Neuronal stem cell (in vitro differentiated cells): ENCODE measurements around the gene MIB1.

Experiments used
- DNase-seq: peaks from one replicate; pipeline ENCODE4 v3.0.0-alpha.2; 2013; ENCODE audit warnings: low spot score
- H2AFZ ChIP-seq: one replicate; pipeline ENCODE4 v1.6.1; 2013; ENCODE audit warnings: mild to moderate bottlenecking, low read length, inconsistent platforms
- H2AK5ac ChIP-seq: 2 replicates; pipeline ENCODE4 v1.6.1; 2013; ENCODE audit warnings: low read depth, mild to moderate bottlenecking, inconsistent platforms, low read length, moderate library complexity, mixed read lengths
- H2BK120ac ChIP-seq: 2 replicates; pipeline ENCODE4 v1.6.1; 2013; ENCODE audit warnings: low read depth, mild to moderate bottlenecking, inconsistent platforms, low read length, moderate library complexity, mixed read lengths
- H2BK12ac ChIP-seq: one replicate; pipeline ENCODE4 v1.6.1; 2013; ENCODE audit warnings: low read length, inconsistent platforms
- H2BK15ac ChIP-seq: 2 replicates; pipeline ENCODE4 v1.6.1; 2013; ENCODE audit warnings: mild to moderate bottlenecking, low read length, inconsistent platforms, mixed read lengths
- H2BK5ac ChIP-seq: one replicate; pipeline ENCODE4 v1.6.1; 2013; ENCODE audit warnings: inconsistent platforms, mild to moderate bottlenecking, low read length, moderate library complexity
- H3K14ac ChIP-seq: one replicate; pipeline ENCODE4 v1.6.1; 2013; ENCODE audit warnings: low read length, inconsistent platforms
- H3K18ac ChIP-seq: 2 replicates; pipeline ENCODE4 v1.6.1; 2013; ENCODE audit warnings: low read length, inconsistent platforms
- H3K23ac ChIP-seq: 2 replicates; pipeline ENCODE4 v1.6.1; 2013; ENCODE audit warnings: low read depth, mild to moderate bottlenecking, mixed read lengths, low read length, inconsistent platforms; ENCODE audit not compliant: poor library complexity
- H3K27ac ChIP-seq: replicated peaks from 3 replicates; pipeline ENCODE4 v1.5.1; 2013; ENCODE audit warnings: low read length, inconsistent platforms
- H3K27me3 ChIP-seq, 3 experiments: 2 replicates each; pipeline ENCODE4 v1.6.1; 2013; ENCODE audit warnings: low read length in 3 of 3, mild to moderate bottlenecking in 2 of 3, inconsistent platforms in 1 of 3, low read depth in 1 of 3, mixed read lengths in 1 of 3, moderate library complexity in 1 of 3; ENCODE audit not compliant: control insufficient read depth in 3 of 3, insufficient read depth in 3 of 3
- H3K36me3 ChIP-seq, 2 donors: replicated peaks in 1 of 2; 2 replicates each; pipeline ENCODE4 v1.6.1; 2013; ENCODE audit warnings: low read length in 2 of 2; ENCODE audit not compliant: control insufficient read depth in 2 of 2, insufficient read depth in 2 of 2
- H3K4ac ChIP-seq: 2 replicates; pipeline ENCODE4 v1.6.1; 2013; ENCODE audit warnings: inconsistent platforms, mild to moderate bottlenecking, low read length, moderate library complexity
- H3K4me1 ChIP-seq, 2 donors: 1 replicate in 1 of 2; 2 replicates in 1 of 2; pipeline ENCODE4 v1.6.1; 2013; ENCODE audit warnings: low read length in 2 of 2, low read depth in 1 of 2; ENCODE audit not compliant: control insufficient read depth in 2 of 2, insufficient read depth in 1 of 2
- H3K4me2 ChIP-seq: one replicate; pipeline ENCODE4 v1.6.1; 2013; ENCODE audit warnings: mild to moderate bottlenecking, low read length, inconsistent platforms; ENCODE audit not compliant: insufficient read depth, poor library complexity, severe bottlenecking
- H3K4me3 ChIP-seq, 2 donors: 2 replicates each; pipeline ENCODE4 v1.5.1; 2013; ENCODE audit warnings: low read length in 2 of 2, mild to moderate bottlenecking in 2 of 2, inconsistent platforms in 1 of 2, moderate library complexity in 1 of 2
- H3K79me1 ChIP-seq: one replicate; pipeline ENCODE4 v1.6.1; 2013; ENCODE audit warnings: low read depth, mild to moderate bottlenecking, inconsistent platforms, low read length, moderate library complexity
- H3K9ac ChIP-seq: one replicate; pipeline ENCODE4 v1.6.1; 2013; ENCODE audit warnings: mild to moderate bottlenecking, low read depth, low read length, inconsistent platforms; ENCODE audit not compliant: poor library complexity
- H3K9me3 ChIP-seq, 2 donors: replicated peaks in 1 of 2; 2 replicates each; pipeline versions ENCODE3 to v1.6.1; 2013; ENCODE audit warnings: low read length in 2 of 2, mild to moderate bottlenecking in 2 of 2, inconsistent platforms in 1 of 2, low read depth in 1 of 2, mixed read lengths in 1 of 2, moderate library complexity in 1 of 2; ENCODE audit not compliant: control insufficient read depth in 2 of 2, insufficient read depth in 1 of 2
- H4K8ac ChIP-seq: one replicate; pipeline ENCODE4 v1.6.1; 2013; ENCODE audit warnings: low read depth, mild to moderate bottlenecking, inconsistent platforms, low read length, moderate library complexity
- H4K91ac ChIP-seq: one replicate; pipeline ENCODE4 v1.6.1; 2013; ENCODE audit warnings: low read length, low read depth, mild to moderate bottlenecking, inconsistent platforms; ENCODE audit not compliant: poor library complexity
- WGBS, 2 donors: extraction: QIAGEN DNeasy Blood & Tissue Kit; methylation state at CpG; one replicate each; pipeline ENCODE4 v1.1.7; 2013; ENCODE audit warnings: missing lambda C conversion rate in 2 of 2, mixed read lengths in 1 of 2; ENCODE audit not compliant: insufficient read length in 2 of 2, insufficient replicate concordance in 1 of 2; ENCODE audit errors: extremely low coverage in 2 of 2; 5-methylcytosine and 5-hydroxymethylcytosine counted together

The MIB1 gene

DNA sequence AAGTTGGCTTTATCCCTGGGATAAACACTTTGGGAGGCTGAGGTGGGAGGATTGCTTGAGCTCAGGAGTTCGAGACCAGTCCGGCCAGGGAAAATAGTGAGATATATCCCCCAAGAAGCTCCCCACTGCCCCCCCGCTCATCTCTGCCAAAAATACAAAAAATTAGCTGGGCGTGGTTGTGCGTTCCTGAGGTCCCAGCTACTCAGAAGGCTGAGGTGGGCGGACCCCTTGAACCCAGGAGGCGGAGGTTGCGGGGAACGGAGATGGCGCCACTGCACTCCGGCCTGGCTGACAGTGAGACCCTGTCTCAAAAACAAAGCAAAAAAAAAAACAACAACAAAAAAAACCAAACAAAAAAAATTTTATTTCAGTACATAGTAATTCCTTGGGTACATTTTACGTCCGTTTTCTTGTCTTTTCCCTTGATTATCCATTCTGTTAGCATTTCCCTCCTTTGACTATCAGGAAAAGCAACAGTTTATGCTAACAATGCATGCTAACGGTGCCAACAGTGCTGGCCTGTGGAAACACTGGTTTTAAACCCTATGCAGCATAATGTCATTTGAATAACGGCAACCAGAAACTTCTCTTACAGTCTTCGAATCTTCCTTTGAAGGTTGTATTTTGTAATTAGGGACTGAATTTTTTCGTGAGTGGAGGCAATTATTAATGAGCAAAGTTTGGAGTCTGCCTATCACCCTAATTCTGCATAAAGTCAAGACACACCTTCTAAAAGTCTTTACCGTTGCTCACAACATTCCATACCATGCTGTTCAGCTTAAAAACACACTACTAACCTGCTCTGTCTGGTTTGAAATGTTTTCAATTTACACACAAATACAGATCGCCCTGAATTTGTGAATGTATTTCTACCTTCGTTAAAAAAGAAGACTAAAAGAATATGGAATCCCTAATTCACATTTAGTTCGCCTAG, 721 bp upstream of the MIB1 start:
- peak overlapping the region in 1 of 2 donors; percentile 98 for H3K4me3 ChIP-seq
- no CpG with 5 or more reads among the region's 21 CpGs for WGBS, 2 donors

DNA sequence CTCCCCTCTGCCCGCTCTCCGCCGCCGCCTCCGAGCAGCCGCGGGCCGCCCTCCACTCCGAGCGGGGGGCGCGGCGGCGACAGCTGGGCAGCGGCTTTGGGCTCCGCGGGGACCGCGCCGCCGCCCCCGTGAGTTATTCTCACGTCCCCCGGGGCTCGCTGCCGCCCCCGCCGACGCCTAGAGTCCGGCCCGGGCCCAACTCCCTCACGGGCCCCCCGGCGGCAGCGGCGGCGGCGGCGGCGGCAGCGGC, 645 bp downstream of the MIB1 start:
- H2BK12ac ChIP-seq: peak overlapping the region; percentile 90
- H3K18ac ChIP-seq: peak overlapping the region; percentile 99
- peak overlapping the region; percentile 100 for H3K27ac ChIP-seq
- peaks cover 1 to 5% of the 10 kb centered on the region in 2 donors for H3K4me1 ChIP-seq
- peak overlapping the region; percentile 100 for H3K9ac ChIP-seq
- peak overlapping the region; percentile 66 for H3K4me2 ChIP-seq
- DNase-seq: no peak
- no CpG with 5 or more reads among the region's 41 CpGs for WGBS, 2 donors
- no peaks in the 10 kb centered on the region for H3K9me3 ChIP-seq
- H3K36me3 ChIP-seq: peaks cover 1 to 23% of the 10 kb centered on the region in 2 donors
- no peak overlapping the region for H4K8ac ChIP-seq
- no peak overlapping the region for H3K23ac ChIP-seq
- peaks cover 4% of the 10 kb centered on the region for H3K79me1 ChIP-seq
- no peak overlapping the region for H3K4ac ChIP-seq
- H2BK120ac ChIP-seq: no peak overlapping the region
- H3K4me3 ChIP-seq: peak overlapping the region; percentile 91 to 98
- H2AK5ac ChIP-seq: peak overlapping the region; percentile 97
- H3K27me3 ChIP-seq: no peaks in the 10 kb centered on the region
- H2AFZ ChIP-seq: peak overlapping the region; percentile 98
- H4K91ac ChIP-seq: no peak overlapping the region
- H2BK15ac ChIP-seq: no peak overlapping the region
- peak overlapping the region; percentile 100 for H3K14ac ChIP-seq
- peak overlapping the region; percentile 95 for H2BK5ac ChIP-seq

More for the DNA sequence above, 721 bp upstream of the MIB1 start:
- Histone ChIP-seq H4K8ac (no peak overlapping the region), H2BK5ac (no peak overlapping the region), H3K9me3 (peaks cover 0 to 2% of the 10 kb centered on the region in 2 donors), H4K91ac (no peak overlapping the region), H2BK120ac (no peak overlapping the region), H3K4me1 (peaks cover 1 to 3% of the 10 kb centered on the region in 2 donors), H3K23ac (no peak overlapping the region), H3K18ac (no peak overlapping the region), H3K27ac (peak overlapping the region; percentile 46), H3K4ac (no peak overlapping the region), H3K27me3 (no peaks in the 10 kb centered on the region), H2AK5ac (no peak overlapping the region), H3K14ac (no peak overlapping the region), H3K9ac (no peak overlapping the region), H2BK12ac (no peak overlapping the region), H3K36me3 (peaks cover 0 to 15% of the 10 kb centered on the region in 2 donors), H2AFZ (peak overlapping the region; percentile 98), H2BK15ac (no peak overlapping the region), H3K4me2 (peak overlapping the region; percentile 18), H3K79me1 (peaks cover 4% of the 10 kb centered on the region)
- no peak for DNase-seq

DNA sequence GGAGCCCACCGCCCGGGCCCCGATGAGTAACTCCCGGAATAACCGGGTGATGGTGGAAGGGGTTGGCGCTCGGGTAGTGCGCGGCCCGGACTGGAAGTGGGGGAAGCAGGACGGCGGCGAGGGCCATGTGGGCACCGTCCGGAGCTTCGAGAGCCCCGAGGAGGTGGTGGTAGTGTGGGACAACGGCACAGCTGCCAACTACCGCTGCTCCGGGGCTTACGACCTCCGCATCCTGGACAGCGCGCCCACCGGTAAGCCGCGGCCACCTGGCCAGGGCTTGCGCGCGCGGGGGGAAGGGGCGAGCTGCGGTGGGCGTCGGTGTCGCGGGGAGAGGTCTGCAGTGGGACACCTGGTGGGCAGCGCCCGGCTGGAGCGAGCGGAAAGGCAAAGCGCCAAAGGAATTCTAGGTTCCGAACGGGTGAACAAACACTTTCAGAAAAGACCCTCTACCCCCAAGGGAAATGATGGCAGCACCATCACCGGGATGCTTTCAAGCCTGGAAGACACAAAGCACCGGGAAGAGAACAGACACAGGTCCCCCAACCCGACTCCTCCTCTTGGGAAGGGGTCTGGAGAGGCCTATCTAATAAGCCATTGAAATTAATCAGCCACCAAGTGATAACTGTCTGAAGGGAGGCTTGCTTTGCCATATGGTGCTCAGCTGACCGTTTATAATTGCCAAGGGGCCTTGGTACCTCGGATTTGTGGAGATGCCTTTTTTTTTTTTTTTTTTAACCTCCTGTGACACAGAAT, 1.1 kb downstream of the MIB1 start:
- peak overlapping the region; percentile 97 for H2AK5ac ChIP-seq
- peak overlapping the region; percentile 86 for H3K23ac ChIP-seq
- H2BK5ac ChIP-seq: peak overlapping the region; percentile 95
- peaks cover 4% of the 10 kb centered on the region for H3K79me1 ChIP-seq
- H2AFZ ChIP-seq: peak overlapping the region; percentile 98
- no CpG with 5 or more reads among the region's 49 CpGs for WGBS, 2 donors
- H3K9me3 ChIP-seq: no peaks in the 10 kb centered on the region
- peak overlapping the region; percentile 100 for H3K27ac ChIP-seq
- no peak overlapping the region for H3K4ac ChIP-seq
- no peak overlapping the region for H2BK120ac ChIP-seq
- peak; percentile 21 for DNase-seq
- H3K27me3 ChIP-seq: no peaks in the 10 kb centered on the region
- no peak overlapping the region for H4K8ac ChIP-seq
- H2BK12ac ChIP-seq: peak overlapping the region; percentile 90
- peaks cover 1 to 23% of the 10 kb centered on the region in 2 donors for H3K36me3 ChIP-seq
- H3K14ac ChIP-seq: peak overlapping the region; percentile 100
- peak overlapping the region; percentile 66 for H3K4me2 ChIP-seq
- peaks cover 1 to 8% of the 10 kb centered on the region in 2 donors for H3K4me1 ChIP-seq
- H3K4me3 ChIP-seq: peak overlapping the region; percentile 91 to 98
- peak overlapping the region; percentile 98 for H3K18ac ChIP-seq
- no peak overlapping the region for H4K91ac ChIP-seq
- H3K9ac ChIP-seq: peak overlapping the region; percentile 100
- H2BK15ac ChIP-seq: no peak overlapping the region

DNA sequence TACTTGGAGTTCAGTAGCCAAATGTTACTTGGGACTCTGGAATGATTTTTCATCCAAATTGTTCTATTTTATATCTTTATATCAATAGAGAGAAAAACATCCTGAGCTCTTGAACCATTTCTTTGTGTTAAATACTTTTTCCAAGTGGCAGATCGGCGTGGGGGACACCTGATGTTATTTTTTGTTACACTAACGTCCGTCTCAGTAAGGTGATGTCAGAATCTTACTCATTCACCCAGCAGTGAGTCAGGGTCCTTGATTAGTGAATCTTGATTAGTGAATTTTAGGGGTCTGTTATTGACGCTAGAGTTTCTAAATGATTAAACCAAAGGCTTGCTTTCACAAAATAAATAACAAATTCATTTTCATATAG, 1.7 kb downstream of the MIB1 start:
- Histone ChIP-seq H2BK12ac (no peak overlapping the region), H2AFZ (no peak overlapping the region), H3K4ac (no peak overlapping the region), H2BK5ac (no peak overlapping the region), H2BK120ac (no peak overlapping the region), H3K4me1 (peaks cover 3 to 11% of the 10 kb centered on the region in 2 donors), H4K91ac (no peak overlapping the region), H3K14ac (no peak overlapping the region), H2AK5ac (no peak overlapping the region), H3K23ac (no peak overlapping the region), H3K9me3 (no peaks in the 10 kb centered on the region), H2BK15ac (no peak overlapping the region), H3K9ac (no peak overlapping the region), H4K8ac (no peak overlapping the region), H3K27me3 (no peaks in the 10 kb centered on the region), H3K18ac (no peak overlapping the region), H3K4me3 (peak overlapping the region; percentile 91 to 98), H3K4me2 (peak overlapping the region; percentile 66), H3K27ac (no peak overlapping the region), H3K36me3 (peaks cover 1 to 23% of the 10 kb centered on the region in 2 donors), H3K79me1 (peaks cover 4% of the 10 kb centered on the region)
- WGBS, 2 donors: no CpG with 5 or more reads among the region's 5 CpGs
- DNase-seq: no peak
